Measurements from ENCODE around the gene TASP1.

The TASP1 gene

GRCh38 chr20:13340088-13340487, 298.6 kb downstream of the TASP1 start:
- DNase-seq, result no peak
